Left renal cortex interstitium (tissue), 4 donors: ENCODE results near the gene CENPK. TPM values are rescaled to one million over a fixed set of nuclear protein-coding genes. Genes with fewer than 3 reads are reported as not detected.
"Not testable (repeated sequence)": the region's sequence is repeated elsewhere in the genome, so short reads cannot be mapped to it uniquely, and the experiment has no call there.

ENCODE experiments used
- DNase-seq, 4 donors: peaks; one replicate each; pipeline ENCODE4 v3.0.0-alpha.2; 2013; ENCODE audit warnings: low read depth in 4 of 4, low spot score in 2 of 4, missing footprints in 1 of 4
- polyA plus RNA-seq, 4 donors: library from polyadenylated mRNA; unstranded; fragments of 120-200 nt; gene quantifications; one replicate each; pipeline ENCODE4 v1.2.1, GENCODE V29; 2013; ENCODE audit not compliant: insufficient read length in 4 of 4

The CENPK gene
- polyA plus RNA-seq, 4 donors, result 24.1 to 47.3 (median 34.4) TPM

DNA sequence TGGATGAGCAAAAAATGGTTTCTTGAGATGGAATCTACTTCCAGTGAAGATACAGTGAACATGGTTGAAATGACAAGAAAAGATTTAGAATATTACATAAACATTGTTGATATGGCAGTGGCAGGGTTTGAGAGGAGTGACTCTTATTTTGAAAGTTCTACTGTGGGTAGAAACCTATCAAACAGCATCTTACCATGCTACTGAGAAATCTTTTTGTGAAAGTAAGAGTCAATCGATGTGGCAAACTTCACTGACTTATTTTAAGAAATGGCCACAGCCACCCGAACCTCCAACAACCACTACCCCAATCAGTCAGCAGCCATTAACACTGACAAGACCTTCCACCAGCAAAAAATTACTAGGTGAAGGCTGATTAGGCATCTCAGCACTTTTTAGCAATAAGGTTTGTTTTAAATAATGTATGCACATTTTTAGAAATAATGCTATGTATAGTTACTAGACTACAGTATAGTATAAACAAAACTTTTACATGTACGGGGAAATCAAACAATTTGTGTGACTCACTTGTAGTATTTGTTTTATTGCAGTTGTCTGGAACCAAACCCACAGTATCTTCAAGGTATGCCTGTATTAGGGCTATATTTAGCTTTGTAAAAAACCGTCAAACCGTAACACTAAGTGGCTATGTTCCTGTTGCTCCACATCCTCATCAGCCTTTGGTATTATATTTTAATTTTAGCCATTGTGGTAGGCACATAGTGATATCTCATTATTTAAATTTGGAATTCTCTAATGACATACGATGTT is 50.6 kb downstream of the CENPK start:
- DNase-seq, result no peak

DNA sequence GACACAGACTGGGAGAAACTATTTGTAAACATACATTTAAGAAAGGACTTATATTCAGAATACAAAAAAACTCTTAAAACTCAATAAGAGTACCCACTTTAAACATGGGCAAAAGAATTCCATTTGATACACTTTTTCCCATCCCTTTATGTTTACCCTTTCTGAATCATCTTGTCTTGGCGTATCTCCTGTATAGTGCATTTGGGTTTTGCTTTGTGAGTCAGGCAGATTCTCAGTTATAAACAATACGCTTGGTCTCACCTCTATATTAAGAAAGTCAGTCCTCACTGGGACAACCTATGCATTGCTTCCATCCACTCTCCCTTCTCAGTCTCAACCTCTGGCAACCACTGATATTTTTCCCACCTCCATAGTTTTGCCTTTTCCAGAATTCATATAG is 54.0 kb downstream of the CENPK start:
- no peak for DNase-seq

DNA sequence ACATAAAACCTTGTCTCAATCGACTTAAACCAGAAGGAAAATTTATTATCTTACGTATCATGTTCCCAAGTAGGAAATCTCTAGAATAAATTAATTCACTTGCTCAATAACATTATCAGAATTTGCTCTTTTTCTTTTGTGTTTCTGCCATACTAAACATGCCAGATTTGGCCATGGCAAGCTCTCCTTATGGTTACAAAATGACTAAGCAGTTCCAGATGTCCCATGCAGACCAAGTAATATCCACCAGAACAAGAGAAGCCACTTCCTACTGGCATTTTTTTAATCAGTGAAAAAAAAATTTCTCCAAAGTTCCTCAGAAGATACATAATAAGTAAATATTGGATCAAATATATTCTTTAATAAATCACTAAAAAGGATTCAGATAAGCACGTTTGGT is 56.0 kb downstream of the CENPK start:
- no peak for DNase-seq

DNA sequence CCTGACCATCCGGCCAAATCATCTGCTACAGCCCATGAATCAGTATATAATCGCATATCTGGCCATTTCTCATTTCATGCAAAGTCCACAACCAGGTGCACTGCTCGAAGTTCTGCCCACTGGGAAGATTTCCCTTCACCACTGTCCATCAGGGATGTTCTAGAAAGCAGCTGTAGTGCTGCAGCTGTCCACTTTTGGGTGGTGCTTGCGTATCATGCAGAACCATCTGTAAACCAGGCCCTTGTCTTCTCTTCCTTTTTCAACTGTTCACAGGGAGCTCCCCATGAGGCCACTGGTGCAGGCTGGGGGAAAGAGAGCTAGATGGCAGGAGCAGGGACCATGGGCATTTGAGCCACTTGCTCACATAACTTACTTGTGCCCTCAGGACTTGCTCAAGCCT is 73.8 kb downstream of the CENPK start:
- no peak for DNase-seq

DNA sequence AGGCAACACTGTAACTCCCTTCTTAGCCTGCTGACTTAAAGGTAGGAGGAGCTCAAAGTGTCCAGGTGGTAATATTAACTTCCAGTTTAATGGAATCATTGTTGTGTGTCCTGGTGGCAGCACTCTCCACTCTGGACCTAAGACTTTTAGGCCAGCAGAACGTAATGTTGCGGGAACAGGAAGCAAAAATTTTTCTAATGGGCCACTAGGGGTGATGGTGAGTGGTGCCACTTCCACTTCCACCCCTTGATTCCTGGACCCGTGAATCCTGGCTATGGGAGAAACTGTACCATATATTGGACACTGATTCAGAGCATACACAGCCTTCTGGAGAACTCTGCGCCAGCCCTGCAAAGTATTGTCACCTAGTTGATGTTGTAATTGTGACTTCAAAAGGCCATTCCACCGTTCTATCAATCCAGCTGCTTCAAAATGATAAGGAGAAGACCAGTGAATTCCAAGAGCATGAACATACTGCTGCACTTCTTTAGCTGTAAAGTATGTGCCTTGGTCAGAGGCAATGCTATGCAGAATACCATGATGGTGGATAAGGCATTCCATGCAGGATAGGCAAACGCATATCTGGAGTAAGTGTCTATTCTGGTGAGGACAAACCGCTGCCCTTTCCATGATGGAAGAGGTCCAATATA is 74.8 kb downstream of the CENPK start:
- DNase-seq, result not testable (repeated sequence)

DNA sequence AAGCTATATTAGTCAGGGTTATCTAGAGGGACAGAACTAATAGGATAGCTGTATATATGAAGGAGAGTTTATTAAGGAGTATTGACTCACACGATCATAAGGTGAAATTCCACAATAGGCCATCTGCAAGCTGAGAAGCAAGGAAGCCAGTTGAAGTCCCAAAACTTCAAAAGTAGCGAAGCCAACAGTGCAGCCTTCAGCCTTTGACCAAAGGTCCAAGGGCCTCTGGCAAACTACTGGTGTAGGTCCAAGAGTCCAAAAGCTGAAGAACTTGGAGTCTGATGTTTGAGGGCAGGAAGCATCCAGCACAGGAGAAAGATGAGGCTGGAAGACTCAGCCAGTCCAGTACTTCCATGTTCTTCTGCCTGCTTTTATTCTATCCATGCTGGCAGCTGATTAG is 76.2 kb downstream of the CENPK start:
- not testable (repeated sequence) for DNase-seq

DNA sequence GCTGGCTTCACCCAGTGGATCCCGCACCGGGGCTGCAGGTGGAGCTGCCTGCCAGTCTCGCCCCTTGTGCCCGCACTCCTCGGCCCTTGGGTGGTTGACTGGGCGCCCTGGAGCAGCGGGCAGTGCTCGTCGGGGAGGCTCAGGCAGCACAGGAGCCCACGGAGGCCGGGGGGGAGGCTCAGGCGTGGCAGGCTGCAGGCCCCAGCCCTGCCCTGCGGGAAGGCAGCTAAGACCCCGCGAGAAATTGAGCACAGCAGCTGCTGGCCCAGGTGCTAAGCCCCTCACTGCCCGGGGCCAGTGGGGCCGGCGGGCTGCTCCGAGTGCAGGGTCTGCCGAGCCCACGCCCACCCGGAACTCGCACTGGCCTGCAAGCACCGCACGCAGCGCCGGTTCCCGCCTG is 77.6 kb downstream of the CENPK start:
- no peak for DNase-seq

DNA sequence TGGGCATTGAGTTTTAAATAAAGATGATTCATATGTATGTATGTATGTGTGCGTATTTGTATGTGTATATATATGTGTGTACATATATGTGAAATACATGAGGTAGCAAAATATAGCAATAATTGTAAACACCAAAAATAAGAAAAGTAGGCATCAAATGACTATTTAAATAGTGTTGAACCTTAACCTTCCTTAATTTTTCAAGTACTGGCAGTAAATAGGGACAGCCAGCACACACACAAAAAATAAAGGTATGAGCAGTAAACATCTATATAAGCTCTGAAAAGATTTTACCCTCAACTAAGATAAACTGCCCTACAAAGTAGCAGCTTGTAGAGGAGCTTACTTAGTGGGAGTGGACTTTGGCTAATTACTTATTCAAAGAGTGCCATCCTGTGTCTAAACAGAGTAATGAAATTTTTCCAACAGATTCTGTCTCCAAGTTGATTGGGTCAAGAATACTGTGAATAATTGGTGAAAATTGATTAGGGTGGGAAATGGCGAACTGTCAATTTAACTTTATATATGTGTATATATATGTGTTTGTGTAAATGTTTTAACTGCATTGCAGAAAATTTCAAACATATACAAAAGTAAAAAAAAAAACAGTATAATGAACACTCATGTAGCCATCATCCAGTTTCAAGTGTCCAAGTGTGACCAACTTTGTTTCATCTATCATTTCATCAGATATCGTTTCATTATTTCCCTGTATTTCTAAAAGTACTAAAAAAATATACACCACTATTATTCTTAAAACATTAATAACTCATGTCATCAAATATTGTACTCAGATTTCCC is 79.2 kb downstream of the CENPK start:
- peak in 3 of 4 donors; percentile 26 to 52 (median 52) for DNase-seq

DNA sequence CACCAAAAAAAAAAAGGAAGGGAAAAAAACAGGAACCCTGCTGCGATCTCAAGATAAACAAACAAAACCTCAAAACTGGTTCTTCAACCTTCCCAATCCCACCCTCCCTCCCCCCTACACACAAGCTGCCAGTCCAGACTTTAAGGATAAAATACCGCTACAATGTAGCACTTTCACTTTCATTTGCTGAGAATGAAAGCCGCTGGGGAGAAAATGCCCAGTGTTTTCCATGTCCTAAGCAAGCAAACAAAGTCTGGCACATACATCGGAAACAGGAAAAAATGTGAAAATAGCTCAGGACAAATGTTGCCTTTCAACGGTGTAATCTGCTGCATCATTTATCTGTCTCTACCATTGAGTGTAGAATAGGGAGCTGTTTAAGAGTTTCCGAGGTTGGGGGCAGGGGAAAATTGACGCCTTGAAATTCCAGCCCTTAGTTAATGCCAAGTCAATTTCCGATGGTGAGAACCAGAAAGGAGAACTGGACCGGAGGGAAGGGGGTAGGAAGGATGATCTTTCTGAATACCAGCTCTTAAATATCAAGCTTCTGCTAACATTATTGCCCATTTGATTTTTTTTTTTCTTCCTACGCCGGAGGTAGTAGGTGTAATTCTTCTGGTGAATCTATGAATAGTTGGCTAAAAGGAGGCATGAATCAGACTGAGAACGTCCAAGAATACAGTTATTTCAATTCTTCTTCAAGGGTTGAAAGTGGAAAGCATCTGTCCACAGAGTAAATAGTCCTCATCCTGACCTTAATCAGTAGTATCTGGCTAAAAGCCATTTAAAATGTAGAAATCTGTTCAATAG is 80.0 kb downstream of the CENPK start:
- peak; percentile 37 to 75 (median 62) for DNase-seq

DNA sequence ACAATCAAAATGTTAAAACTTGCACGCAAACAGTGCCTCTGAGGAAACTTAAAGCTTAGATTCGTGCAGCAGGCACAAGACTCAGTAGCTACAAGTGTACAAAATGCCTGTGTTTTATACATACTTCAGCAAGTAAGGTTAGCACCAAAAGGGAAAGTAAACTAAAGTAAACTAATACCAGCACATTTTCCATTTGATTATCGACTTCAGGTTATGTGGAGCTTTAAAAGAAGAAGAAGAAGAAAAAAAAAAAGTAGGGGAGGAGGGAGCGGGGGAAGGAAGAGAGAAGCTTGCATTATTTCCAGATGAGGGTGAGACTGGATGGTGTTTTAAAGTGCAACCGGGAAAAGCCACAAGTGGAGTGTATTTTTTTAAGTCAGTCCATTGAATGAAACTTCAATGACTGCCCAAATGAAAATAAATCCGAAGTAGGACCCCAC is 80.7 kb downstream of the CENPK start:
- DNase-seq, result peak; percentile 20 to 77 (median 39)

DNA sequence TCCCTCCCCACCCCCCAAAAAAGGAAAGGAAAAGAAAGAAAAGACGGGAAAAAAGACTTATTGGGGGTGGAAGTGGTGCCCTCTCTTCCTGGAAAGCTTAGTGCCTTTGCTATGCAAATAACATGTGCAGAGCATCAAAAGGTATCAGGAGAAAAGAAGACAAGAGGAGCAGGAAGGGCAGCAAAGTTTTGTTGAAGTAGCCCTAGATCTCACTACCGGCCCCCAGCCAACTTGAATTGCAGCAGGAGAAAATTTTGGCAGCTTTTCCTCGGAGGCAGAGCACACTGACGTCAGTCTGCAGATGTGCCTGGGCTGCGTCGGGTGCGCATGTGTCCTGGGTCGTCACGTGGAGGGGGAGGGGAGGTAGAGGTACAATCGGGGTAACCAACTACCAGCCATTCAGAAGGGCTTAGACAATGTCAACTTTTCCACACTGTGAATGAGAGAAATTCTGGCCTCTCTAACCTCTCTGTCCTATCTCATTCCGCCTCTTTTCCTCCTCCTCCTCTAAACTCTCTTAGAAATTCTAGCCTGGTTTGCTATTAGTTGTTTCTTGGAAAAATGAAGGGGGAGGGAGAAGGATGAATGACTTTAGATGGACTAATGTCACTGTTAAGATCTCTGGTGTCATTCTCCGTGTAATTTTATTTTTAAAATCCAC is 81.2 kb downstream of the CENPK start, which contains the start of gene ADAMTS6:
ADAMTS6 (minus strand) TSS at position 286 of the 661 bp plus-strand sequence. CDS start 8,247 bp downstream, outside the sequence.
- DNase-seq, result peak; percentile 67 to 85 (median 80)

DNA sequence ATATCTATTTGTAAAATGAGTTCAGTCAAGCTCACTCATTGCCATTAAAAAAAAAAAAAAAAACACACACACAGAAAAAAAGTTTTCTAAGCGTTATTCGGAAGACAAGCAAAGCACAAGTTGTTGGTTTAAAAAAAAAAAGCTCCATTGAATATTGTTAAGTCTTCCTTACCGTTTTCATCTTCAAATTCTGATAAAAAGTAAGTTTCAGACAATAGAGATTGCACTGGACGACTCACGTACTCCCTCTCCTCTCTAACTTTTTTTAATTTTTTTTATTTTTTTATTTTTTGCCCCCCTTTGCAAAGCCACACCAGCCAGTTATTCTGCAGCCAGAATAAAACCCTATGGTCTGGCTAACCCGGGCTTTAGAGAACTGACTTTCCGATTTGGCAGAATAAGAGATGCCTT is 81.8 kb downstream of the CENPK start:
- DNase-seq, result peak in 2 of 4 donors; percentile 10 to 52

DNA sequence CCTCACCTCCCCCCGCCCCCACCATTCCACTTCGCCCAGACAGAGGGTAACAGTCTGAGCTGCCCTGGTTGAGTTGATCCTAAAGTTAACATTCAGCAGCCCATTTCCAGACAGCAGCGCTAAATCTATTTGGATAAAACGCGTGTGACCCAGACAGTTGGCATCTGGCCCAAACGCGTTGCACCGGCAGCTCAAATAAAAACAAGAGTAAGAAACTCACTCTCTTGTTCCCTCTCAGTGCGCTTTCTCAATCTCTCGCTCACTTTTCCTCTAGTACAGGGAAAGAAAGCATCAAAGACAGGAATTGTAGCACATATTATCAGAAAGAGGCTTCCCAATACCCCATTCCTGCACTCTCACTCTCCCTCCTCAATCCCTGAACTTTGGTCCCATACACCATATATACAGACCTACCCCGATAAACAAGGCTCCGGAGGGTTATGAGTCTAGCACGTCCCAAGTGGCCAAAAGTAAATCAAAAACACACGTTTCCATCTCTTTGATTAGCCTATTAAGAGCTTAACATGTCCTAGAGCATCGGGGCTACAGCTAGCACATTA is 82.6 kb downstream of the CENPK start:
- DNase-seq, result peak; percentile 39 to 64 (median 60)

DNA sequence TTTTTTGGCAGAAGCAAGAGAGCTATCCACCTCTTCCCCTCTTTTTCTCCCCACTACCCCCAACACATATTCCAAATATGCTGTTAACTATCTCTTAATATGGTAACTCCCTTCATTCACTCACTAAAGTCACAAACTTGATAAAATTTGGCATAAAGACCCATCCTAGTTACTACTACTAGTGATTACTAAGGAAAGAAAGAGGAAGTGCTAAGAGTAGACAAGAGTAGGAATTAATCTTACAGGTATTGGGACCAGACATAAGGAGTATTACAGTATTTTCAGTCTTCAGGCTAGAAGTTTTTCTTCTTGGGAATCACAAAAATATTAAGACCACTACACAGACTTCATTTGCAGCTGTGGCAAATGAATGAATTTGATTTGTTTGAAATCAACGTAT is 83.4 kb downstream of the CENPK start:
- DNase-seq, result no peak

DNA sequence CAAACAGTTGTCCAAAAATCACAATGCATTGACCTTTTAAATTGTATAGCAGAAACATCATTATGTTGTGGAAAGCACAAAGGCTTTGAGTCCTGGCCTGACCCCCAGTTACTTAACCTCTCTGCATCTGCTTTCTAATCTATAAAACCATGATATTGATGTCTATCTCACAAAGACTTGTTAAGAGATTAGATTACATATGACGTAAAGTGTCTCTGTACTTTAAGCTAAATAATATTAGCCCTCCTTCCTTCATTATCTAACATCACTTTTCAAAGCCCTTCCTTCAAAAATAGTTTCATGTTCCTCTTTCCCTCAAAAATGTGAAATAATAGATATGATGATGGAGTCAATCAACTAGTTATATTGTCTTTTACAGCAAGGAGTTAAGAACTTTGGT is 84.6 kb downstream of the CENPK start:
- no peak for DNase-seq

DNA sequence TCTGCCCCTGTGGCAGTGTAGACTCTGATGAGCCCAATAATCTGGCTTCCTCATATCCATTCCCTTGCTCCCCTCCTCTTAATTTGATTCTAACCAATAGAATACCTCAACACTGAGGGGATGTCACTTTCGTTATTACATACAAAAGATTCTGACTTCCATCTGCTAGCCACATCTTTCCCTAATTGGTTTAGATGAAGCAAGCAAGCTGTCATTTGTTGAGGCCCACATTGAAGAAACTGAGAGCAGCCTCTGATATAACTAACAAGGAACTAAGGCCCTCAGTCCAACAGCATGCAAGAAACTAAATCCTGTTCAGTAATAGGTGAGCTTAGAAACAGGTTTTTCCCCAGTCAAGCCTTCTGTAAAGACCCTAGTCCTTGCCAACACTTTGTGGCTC is 87.1 kb downstream of the CENPK start:
- no peak for DNase-seq

DNA sequence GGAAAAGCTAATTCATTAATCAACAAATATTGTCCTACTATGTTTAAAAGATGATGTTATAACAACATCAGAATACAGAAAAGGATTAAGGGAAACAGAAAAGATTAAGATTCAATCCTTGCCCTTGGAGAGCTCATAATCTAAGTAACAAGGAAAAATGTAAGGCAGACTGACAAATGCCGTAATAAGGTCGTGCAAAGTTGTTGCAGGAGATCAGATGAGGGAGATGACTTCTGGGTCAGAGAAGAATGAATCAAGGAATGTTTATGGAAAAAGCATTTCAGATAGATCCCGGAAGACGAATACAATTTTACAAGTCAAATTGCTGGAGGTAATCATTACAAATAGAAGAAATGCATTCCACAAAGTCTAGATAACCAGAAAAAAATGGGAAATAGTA is 87.6 kb downstream of the CENPK start:
- no peak for DNase-seq

DNA sequence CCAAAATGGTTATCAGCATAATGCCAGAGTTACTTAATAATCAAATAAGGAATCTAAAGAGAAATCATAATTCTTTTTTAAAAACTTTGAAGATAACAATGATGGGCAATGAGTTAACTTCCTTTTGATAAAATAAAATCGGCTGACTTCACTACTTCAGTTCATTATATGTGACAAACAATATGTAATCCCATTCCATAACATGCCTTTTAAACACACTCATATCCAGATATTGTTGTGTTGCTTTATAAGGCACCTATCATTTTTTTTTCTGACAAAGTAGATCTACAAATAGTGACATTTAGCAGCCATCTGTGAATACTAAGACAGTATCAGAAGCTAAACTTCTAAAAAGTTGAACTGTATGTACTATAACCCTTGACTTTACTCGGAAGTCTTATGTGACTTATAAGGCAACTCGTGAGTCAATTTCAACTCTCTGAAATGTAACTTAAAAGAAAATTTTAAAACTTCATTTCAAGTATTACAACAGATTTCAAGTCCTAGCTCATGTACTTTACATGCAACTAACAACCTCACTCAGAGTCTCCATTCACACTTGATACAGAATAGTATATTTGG is 88.7 kb downstream of the CENPK start:
- no peak for DNase-seq

DNA sequence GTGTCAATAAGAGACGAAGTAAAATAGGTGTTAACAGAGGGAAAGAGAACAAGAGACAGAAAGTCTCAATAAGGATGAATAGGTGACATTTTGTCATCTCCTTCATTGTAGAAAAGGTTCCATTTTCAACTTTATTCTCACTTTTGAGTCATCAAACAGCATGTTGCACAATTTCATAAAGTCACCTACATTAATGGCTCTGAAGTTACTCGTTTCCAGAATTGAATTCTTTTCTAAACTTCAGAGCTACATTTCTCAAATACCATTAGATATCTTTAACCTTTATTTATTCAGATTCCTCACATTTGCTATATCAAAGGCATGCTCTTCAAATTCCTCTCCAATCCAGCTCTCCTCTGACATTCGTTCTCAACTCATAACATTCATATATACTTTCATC is 94.3 kb downstream of the CENPK start:
- DNase-seq, result no peak
